ENCODE measurements around the gene RAB8B. TPM values are rescaled to one million over a fixed set of nuclear protein-coding genes. Genes with fewer than 3 reads are reported as not detected.
A peak's percentile ranks its signal among the peaks of the same experiment; 100 is the strongest.

Gene RAB8B
- total RNA-seq, 4 donors from 2014 or later: 18.7 to 41.0 (median 35.5) TPM

DNA sequence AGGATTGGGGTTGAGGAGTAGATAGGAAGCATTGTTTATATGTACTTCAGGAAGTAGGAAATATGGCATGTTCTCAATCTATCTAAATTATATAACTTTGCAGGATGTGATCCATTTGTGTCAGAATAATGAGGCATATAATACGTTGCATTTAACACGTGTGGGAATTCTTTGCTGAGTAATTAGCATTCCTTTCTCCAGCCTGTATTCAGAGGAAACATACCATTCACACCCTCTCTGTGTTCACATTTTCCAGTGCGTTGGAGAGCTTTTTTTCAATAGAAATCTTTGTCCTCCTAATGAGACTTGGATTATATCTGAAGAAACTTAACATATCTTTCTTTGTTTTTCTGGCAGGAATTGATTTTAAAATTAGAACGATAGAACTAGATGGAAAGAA, 55.0 kb downstream of the RAB8B start:
- no peak for DNase-seq (ENCODE audit: extremely low spot score)
- WGBS: 26% methylated on average over 4 of the region's 4 CpGs
- TF ChIP-seq POLR2A (IDR thresholded peaks at IDR 0.05; ENCODE audit: low read depth): no peak
- TF ChIP-seq EP300 (IDR thresholded peaks at IDR 0.05): no peak
- TF ChIP-seq POLR2AphosphoS5 (IDR thresholded peaks at IDR 0.05): peak in 1 of 2 donors; percentile 19
- TF ChIP-seq CTCF (IDR thresholded peaks at IDR 0.05): no peak
- Histone ChIP-seq H3K9me3 (peaks cover 0 to 4% (median 0%) of the 10 kb centered on the region in 4 donors), H3K36me3 (peaks cover 0 to under 1% (median 0%) of the 10 kb centered on the region in 4 donors), H3K4me3 (no peak overlapping the region), H3K27me3 (no peaks in the 10 kb centered on the region), H3K4me1 (peaks cover 33 to 77% (median 64%) of the 10 kb centered on the region in 4 donors), H3K27ac (replicated peaks in 1 of 4) (peak overlapping the region; percentile 62 to 79 (median 68))
- intact Hi-C loops (cut with DNase I): loop anchor here (5.0 kb wide), 1 partner anchor 47 kb away; no protein-coding TSS in a partner anchor

- H3K4me3 ChIP-seq: no peak overlapping the region
- intact Hi-C loops (cut with DNase I): loop anchor here (5.0 kb wide), 1 partner anchor 48 kb away; no protein-coding TSS in a partner anchor
- no peak for DNase-seq (ENCODE audit: extremely low spot score)
- no peaks in the 10 kb centered on the region for H3K27me3 ChIP-seq
- peaks cover 0 to 6% (median 2%) of the 10 kb centered on the region in 4 donors for H3K36me3 ChIP-seq
- H3K4me1 ChIP-seq: peaks cover 33 to 70% (median 59%) of the 10 kb centered on the region in 4 donors
- 59% methylated on average over 5 of the region's 5 CpGs for WGBS
- TF ChIP-seq POLR2AphosphoS5 (IDR thresholded peaks at IDR 0.05): no peak
- TF ChIP-seq CTCF (IDR thresholded peaks at IDR 0.05): no peak
- TF ChIP-seq EP300 (IDR thresholded peaks at IDR 0.05): no peak
- no peak for TF ChIP-seq POLR2A (IDR thresholded peaks at IDR 0.05; ENCODE audit: low read depth)
- peaks cover 0 to 4% (median 0%) of the 10 kb centered on the region in 4 donors for H3K9me3 ChIP-seq
- peak overlapping the region; percentile 62 to 79 (median 68) for H3K27ac ChIP-seq (replicated peaks in 1 of 4)
Observed at GRCh38 chr15:63244976-63245645, 55.7 kb downstream of the RAB8B start.

DNA sequence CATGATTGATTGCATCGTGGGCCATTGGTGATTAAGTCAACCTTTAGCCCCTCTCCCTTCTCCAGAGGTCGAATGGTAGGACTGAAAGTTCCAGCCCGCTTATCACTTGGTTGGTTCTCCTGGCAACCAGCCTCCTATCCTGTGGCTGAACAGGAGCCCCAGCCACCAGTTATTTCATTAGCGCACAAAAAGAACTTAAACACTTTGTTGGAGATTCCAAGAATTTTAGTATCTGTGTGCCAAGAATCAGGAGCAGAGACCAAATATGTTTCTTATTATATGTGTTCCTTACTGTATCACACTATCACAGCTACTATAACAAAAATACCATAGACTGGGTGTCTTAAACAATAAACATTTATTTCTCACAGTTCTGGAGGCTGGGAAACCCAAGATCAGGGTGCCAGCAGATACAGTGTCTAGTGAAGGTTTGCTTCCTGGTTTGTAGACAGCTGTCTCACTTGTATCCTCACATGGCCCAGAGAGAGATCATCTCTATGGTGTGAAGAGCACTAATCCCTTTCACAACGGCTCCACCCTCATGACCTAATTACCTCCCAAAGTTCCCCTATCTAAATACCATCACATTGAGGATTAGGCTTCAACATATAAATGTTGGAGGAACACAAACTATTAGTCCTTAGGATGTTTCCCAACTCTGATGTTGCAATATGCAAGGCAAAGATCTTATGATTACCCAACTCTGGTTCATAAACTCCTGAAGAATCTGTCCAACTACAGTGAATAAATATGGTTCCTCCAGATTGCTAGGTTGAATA, 57.5 kb downstream of the RAB8B start:
- Histone ChIP-seq H3K27ac (replicated peaks in 1 of 4) (peak overlapping the region; percentile 42 to 62 (median 52)), H3K27me3 (no peaks in the 10 kb centered on the region), H3K4me1 (peaks cover 33 to 63% (median 57%) of the 10 kb centered on the region in 4 donors), H3K9me3 (peaks cover 0 to 4% (median 0%) of the 10 kb centered on the region in 4 donors), H3K4me3 (no peak overlapping the region), H3K36me3 (peaks cover 0 to 18% (median 7%) of the 10 kb centered on the region in 4 donors)
- DNase-seq (ENCODE audit: extremely low spot score): no peak
- TF ChIP-seq CTCF (IDR thresholded peaks at IDR 0.05) (no peak), POLR2AphosphoS5 (IDR thresholded peaks at IDR 0.05) (peak; percentile 25 to 73)
- intact Hi-C loops (cut with DNase I): no loop called here
- 74% methylated on average over 3 of the region's 5 CpGs for WGBS

DNA sequence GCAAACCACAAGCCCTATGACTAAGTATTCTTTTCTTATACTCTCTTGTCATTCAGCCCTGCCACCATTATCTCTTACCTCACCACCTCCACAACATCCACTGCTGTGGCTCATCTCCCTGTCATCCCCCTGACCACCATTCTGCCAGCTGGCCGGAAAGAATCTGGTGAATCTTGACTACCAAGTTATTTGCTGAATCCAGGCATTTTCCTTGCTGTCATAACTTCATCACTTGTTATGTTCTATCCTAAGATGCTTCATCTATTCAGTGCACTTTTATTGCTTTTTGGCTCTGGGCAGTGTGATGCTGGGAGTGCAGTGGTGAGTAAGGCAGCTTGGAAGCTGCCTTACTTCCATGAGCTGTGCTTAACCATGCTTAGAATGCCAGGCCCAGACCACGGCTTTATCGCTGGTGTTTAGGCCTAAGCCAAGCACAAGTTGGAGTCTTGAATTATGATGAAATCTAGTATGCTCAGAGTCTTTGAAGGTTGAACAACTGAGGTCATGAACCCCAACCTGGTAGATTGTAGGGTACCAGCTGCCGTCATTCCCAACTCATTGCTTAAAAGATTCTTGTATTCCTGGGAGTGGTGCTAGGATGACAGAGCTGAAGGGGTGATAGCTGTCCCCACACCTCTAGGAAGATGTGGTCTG, 61.0 kb downstream of the RAB8B start:
- 94% methylated on average over 4 of the region's 4 CpGs for WGBS
- Histone ChIP-seq H3K27ac (replicated peaks in 1 of 4) (no peak overlapping the region), H3K36me3 (peaks cover 0 to 19% (median 9%) of the 10 kb centered on the region in 4 donors), H3K4me3 (no peak overlapping the region), H3K27me3 (no peaks in the 10 kb centered on the region), H3K9me3 (no peaks in the 10 kb centered on the region), H3K4me1 (peaks cover 18 to 27% (median 23%) of the 10 kb centered on the region in 4 donors)
- intact Hi-C loops (cut with DNase I): no loop called here
- DNase-seq (ENCODE audit: extremely low spot score): no peak
- no peak for TF ChIP-seq POLR2AphosphoS5 (IDR thresholded peaks at IDR 0.05)
- TF ChIP-seq CTCF (IDR thresholded peaks at IDR 0.05): no peak
- no peak for TF ChIP-seq POLR2A (IDR thresholded peaks at IDR 0.05; ENCODE audit: low read depth)
- TF ChIP-seq EP300 (IDR thresholded peaks at IDR 0.05): no peak
